ENCODE data around the gene MACROD2.
A peak's percentile ranks its signal among the peaks of the same experiment; 100 is the strongest.

Gene MACROD2

DNA sequence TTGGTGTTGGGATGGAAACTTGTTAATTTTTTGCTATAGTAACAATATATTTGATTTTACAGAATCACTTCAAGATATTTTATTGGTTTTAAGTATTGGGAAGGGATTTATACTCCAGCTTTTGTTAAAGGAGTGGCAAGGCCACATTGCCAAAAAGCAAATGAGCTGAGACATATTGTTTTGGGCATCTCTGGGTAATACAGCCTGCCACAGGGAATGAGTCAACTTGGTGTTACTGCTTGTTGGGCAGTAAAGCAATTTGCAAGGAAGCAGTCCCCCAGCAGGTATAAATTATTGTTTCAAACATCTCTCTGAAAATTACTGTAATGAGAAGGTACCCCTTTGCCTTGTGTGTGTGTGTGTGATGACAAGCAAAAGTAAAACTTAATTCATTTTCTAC lies 1210.4 kb downstream of the MACROD2 start:
- H3K4me3 ChIP-seq (ENCODE audit: control insufficient read depth, low read depth, low read length): no peak overlapping the region
- DNase-seq (ENCODE audit: low read depth): no peak
- TF ChIP-seq, protein P1, sequence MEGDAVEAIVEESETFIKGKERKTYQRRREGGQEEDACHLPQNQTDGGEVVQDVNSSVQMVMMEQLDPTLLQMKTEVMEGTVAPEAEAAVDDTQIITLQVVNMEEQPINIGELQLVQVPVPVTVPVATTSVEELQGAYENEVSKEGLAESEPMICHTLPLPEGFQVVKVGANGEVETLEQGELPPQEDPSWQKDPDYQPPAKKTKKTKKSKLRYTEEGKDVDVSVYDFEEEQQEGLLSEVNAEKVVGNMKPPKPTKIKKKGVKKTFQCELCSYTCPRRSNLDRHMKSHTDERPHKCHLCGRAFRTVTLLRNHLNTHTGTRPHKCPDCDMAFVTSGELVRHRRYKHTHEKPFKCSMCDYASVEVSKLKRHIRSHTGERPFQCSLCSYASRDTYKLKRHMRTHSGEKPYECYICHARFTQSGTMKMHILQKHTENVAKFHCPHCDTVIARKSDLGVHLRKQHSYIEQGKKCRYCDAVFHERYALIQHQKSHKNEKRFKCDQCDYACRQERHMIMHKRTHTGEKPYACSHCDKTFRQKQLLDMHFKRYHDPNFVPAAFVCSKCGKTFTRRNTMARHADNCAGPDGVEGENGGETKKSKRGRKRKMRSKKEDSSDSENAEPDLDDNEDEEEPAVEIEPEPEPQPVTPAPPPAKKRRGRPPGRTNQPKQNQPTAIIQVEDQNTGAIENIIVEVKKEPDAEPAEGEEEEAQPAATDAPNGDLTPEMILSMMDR (conservative IDR thresholded peaks at IDR 0.05; ENCODE audit: control insufficient read depth, insufficient read depth, low read depth, low read length): no peak

DNA sequence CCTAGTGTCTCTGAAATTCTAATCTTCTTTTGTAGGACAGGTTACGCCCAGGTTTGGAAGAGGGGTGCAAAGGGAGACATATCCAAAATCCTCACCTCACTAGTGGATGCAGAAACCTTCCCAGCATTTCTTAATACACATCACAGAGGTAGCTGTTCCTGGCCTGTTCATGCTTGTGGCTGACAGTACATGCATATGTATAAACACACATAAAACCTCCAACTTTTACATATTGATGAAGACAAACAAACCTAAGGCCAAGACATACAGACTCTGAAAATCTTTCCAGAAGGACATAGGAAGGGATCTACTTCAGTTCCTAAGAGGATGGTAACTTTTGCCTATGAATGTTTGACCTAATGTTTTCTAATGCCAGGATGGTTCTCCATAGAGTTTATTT lies 1214.2 kb downstream of the MACROD2 start:
- no peak overlapping the region for H3K4me3 ChIP-seq (ENCODE audit: control insufficient read depth, low read depth, low read length)
- no peak for DNase-seq (ENCODE audit: low read depth)
- TF ChIP-seq, protein P1 (conservative IDR thresholded peaks at IDR 0.05; ENCODE audit: control insufficient read depth, insufficient read depth, low read depth, low read length): no peak

DNA sequence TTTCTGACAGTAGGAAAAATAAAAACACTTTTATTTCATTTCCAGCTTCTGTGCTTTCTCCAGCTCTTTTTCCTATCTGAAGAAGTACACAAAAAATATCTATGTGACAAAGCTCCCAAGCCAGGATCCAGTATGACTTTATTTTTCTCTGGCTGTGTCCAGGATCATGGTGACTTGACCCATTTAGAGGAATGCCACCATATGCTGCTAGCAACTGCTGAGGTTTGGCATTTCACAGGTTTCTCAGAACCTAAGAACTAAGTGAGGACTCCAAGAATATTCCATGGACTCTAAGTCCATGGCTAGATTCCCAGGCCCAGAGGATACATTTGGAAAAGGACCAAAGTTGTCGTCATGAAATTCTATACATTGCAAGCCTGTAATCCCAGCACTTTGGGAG lies 1218.7 kb downstream of the MACROD2 start:
- no peak for DNase-seq (ENCODE audit: low read depth)
- H3K4me3 ChIP-seq (ENCODE audit: control insufficient read depth, low read depth, low read length): no peak overlapping the region
- TF ChIP-seq, protein P1 (conservative IDR thresholded peaks at IDR 0.05; ENCODE audit: control insufficient read depth, insufficient read depth, low read depth, low read length): no peak

DNA sequence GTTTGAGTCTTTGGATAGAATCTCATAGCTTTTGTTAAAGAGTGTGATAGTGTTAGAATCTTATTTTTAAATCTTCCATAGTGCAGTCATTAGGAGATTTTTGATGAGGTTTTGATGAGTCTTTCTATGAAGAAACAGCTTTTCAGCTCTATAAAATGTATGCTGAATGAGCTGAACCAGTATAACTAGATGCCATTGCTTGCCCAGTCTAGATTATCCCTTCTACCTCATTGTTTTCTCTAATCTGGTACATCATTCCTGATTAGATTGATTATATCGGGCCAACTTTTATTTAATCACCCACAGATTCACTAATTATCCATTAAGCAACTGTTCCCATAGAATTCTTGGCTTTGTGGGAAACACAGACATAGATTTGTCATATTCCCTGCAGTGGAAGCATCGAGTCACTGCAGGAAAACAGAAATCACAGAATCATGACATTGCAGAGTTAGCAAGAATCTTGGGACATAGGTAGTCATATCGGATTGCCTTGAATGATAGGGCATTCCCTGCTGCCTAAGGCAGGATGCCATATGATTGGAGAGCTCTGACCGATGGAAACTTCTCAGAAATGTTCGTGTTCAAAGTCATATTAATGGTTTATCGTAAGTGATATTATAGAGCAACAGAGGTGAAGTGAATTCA lies 1224.8 kb downstream of the MACROD2 start:
- TF ChIP-seq, protein P1 (conservative IDR thresholded peaks at IDR 0.05; ENCODE audit: control insufficient read depth, insufficient read depth, low read depth, low read length): no peak
- no peak overlapping the region for H3K4me3 ChIP-seq (ENCODE audit: control insufficient read depth, low read depth, low read length)
- peak; percentile 27 for DNase-seq (ENCODE audit: low read depth)

DNA sequence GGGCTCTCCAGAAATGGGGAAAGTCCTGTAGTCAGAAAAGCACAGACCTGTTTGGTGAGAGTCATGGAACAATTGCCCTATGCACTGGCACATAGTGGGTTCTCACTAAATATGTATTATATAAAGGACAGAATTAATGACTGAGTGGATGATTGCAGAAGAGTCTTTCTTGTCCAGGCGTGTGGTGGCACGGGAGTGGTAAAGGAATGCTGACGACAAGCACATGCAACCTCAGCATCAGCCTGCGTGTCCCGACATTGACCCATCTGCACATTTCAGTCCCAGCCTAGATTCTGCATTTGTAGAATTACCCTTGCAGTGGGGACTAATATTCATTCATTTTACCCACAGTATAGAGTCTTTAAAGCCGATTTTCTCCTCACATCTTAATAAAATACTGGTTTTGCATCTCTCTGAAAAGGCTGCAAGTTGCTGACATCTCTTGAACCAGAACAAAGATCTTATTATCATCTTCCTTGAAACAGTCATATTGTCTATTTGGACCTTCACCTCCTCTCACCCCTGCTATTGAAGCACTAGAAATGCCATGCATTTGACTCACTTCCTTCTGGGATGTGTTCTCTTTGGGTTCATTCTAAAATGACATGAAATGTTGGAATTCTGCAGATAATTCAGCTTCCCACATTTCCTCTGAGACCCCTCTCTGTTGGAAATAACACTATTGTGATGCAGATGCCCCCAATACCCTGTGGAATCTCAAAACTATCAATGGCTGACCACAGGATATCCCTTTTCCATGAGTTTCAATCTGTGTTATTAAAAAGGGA lies 1225.7 kb downstream of the MACROD2 start:
- peak; percentile 25 for DNase-seq (ENCODE audit: low read depth)
- TF ChIP-seq, protein P1 (conservative IDR thresholded peaks at IDR 0.05; ENCODE audit: control insufficient read depth, insufficient read depth, low read depth, low read length): no peak
- H3K4me3 ChIP-seq (ENCODE audit: control insufficient read depth, low read depth, low read length): no peak overlapping the region

DNA sequence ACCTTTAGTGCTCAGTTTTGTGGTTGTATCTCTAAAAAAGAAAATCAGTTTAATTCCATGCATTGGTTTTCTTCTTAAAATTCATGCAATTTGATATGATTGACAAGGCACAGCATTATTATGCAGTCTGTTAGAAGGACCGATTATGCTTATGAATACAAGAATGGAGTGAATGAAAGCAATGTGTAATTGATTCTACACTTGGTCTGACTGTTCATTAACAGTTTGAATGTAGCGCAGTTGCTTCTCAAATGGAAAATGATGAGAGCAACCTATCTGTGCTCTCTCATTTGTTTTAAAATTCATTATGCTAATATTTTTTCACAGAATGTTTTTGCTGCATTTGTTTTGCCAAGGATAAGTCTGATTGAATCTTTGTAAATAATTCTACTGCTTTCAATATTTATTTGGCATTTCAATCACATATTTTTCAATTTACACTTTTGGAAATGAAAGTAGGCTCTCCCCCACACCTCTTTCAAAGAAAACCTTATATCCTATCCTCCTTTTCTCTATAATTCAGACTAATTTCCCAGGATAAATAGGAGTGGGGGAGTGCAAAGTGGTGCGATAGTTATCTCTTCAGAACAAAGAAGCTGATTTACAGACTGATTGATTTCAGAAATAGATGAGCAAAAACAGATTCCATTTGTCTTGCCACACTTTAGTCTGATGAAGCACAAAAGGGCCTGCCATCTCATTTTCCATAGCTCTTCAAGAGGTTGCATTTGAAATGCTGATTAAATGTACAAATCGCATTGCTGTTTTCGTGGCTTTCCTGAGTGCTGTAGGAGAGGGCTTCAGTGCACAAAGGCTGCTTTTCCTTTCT lies 1227.4 kb downstream of the MACROD2 start:
- no peak for DNase-seq (ENCODE audit: low read depth)
- no peak overlapping the region for H3K4me3 ChIP-seq (ENCODE audit: control insufficient read depth, low read depth, low read length)
- TF ChIP-seq, protein P1 (conservative IDR thresholded peaks at IDR 0.05; ENCODE audit: control insufficient read depth, insufficient read depth, low read depth, low read length): no peak
